Measurements from ENCODE around the gene HIP1.

The HIP1 gene

DNA sequence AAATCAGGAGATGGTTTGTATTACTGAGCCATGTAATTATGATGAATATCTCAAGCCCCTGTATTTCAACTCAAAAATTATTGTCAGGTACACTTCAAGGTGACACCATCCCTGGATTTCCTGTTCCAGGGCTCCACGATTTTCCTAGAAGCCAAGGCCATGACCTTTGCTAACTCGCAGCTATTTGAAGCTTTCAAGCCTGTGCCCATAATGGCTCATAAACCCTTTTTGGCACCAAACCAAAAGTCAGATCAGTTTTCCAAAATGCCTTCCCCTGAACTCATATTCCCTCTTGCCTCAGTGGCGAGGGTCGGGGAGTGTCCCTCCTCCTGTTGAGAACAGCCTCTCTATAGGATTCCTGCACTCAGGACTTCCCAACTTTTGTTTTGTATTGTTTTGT lies 70.8 kb downstream of the HIP1 start:
- no peak for DNase-seq

DNA sequence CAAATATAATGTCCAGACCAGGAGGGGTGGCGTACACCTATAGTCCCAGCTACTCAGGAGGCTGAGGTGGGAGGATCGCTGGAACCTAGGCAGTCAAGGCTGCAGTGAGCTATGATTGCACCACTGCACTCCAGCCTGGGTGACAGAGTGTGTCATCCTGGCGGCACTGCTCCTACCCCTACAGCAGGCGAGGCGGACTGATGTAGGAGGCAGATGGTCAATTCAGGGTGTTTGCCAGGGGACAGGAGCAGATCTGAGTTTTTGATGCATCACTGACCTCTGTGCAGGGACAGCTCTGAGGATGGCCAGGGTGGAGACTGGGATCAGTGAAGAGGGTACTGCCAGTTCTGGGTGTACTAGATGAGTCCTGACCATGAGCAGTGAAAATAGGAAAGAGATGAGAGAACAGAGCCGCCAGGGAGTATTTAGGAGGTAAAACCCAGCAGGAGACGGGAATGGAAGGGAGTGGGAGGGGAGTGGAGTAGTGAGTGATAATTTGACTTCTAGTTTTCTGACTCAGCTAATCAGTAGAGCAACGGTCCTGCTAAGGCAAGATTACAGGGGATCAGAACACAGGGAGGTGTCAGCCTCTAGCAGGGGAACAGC lies 75.3 kb downstream of the HIP1 start:
- no peak for DNase-seq

DNA sequence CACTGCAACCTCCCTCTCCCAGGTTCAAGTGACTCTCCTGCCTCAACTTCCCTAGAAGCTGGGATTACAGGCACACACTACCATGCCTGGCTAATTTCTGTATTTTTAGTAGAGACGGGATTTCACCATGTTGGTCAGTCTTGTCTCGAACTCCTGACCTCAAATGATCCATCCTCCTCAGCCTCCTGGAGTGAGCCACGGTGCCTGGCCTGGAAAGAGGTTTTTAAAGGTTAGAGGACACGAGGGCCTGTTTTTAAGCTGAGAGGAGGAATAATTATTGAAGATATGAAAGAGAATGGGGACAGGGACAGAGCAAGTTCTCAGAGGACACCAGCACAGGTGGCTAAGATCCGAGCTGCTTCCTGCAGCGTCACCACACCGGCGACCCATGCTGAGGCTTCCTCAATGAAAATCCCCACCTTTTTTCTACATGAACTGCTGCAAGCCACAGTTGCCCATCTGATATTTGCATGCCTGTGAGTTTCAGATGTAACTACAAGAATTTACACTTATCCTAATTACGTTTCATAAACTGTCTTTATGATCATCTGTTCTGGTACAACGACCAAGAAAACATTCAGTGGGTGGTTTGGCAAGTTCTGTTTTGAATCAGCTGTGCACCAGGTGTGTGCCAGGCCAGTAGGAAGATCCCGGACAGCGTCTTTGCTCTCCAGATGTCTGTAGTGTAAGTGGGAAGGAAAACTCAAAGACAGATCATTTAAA lies 76.0 kb downstream of the HIP1 start:
- no peak for DNase-seq

DNA sequence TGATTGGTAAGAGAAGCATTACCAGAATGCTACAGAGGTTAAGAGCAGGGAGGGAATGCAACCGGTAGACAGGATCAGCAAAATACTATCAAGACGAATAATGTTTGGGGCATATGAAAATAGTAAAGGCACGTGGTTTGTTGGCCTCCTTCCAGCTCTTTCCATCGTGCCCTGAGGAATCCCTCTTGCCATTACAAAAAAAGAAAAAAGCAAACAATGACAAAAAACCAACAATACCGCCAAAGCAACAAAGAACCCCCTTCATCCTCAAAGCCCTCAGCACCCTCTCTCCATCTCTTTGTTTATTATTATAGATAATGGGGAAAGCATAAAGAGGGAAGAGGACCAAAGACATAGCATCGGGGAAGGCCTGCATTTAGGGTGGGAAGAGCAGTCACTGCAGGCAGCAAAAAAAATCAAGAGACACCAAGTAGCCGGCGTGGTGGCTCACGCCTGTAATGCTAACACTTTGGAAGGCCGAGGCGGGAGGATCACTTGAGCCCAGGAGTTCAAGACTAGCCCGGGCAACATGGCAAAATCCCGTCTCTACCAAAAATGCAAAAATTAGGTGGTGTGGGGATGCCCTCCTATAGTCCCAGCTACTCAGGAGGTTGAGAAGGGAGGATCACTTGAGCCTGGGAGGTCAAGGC lies 78.0 kb downstream of the HIP1 start:
- DNase-seq, result no peak

DNA sequence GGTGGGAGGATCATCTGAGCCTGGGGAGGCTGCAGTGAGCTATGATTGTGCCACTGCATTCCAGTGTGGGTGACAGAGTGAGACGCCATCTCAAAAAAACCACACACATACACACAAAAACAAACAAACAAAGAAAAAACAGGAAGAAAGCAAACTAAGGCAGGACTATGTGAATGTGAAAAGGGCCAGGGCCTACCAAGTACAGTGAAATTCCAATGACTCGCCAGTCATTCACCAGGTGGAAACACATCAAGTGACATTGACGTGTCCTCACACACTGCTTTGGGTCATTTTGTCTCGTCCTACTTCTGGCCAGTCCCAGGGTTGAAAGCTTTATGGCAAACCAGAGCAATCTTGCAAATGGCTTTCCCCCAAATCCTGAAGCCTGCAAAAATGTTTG lies 79.9 kb downstream of the HIP1 start:
- no peak for DNase-seq

DNA sequence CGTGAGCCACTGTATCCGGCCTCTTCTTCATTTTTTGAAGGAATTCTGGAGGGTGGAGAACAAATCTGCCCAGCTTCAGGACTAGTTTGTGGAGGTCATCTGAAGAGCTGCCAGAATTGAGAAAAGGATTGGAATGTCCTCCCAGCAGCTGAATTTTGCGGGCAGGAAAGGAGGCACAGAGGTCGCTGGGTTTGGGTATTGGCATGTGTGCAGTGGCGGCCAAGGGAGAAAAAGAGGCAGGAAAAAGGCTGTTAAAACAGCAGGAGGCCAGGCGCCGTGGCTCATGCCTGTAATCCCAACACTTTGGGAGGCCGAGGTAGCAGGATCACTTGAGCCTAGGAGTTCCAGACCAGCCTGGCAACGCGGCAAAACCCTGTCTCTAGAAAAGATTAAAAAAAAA lies 80.4 kb downstream of the HIP1 start:
- no peak for DNase-seq

DNA sequence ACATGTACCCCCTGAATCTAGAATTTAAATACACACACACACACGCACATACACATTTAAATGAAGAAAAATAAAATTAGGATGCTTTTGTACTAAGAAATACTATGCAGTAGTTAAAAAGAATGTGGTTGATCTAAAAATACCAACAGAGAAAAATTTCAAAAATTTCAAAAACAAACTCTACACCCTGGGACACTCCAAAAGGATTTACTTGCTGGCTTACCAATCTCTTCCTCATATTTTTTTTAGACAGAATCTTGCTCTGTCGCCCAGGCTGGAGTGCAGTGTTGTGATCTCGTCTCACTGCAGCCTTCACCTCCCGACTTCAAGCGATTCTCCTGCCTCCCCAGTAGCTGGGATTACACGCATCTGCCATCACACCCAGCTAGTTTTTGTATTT lies 80.9 kb downstream of the HIP1 start:
- no peak for DNase-seq

DNA sequence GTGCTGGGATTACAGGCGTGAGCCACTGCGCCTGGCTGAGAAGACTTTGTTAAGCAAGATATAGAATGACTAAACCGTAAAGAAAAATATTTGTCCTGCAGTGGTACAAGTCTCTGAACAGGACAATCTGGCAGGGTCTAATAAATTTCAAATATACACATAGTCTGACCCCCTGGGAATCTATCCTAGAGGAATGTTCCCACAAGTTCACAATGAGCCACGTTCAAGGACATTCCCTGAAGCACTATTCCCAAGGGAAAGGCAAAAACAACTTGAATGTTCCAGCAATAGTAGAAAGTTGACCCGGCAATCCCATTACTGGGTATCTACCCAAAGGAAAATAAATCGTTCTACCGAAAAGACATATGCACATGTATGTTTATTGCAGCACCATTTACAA lies 82.0 kb downstream of the HIP1 start:
- no peak for DNase-seq

DNA sequence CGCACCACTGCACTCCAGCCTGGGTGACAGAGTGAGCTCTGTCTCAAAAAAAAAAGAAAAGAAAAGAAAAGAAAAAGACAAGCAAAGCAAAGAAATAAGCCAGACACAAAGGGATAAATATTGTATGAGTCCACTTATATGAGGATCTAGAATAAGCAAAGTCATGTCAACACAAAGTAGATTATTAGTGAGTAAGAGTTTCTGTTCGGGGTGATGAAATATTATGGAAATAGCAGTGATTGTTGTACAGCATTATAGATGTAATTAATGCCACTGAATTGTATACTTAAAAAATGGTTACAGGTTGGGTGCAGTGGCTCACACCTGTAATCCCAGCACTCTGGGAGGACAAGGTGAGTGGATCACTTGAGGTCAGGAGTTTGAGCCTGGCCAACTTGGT lies 83.2 kb downstream of the HIP1 start:
- DNase-seq, result no peak

DNA sequence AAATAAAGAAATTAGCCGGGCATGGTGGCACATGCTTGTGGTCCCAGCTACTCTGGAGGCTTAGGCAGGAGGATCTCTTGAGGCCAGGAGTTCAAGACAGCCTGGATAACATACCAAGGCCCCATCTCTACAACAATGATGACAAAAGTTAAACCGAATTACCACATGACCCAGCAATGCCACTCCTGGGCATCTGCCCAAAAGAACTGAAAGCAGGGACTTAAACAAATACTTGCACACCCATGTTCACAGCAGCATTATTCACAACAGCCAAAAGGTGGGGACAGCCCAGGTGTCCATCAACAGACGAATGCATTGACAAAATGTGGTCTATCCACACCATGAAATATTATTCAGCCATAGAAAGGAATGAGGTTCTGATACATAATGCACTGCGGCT lies 83.9 kb downstream of the HIP1 start:
- no peak for DNase-seq

DNA sequence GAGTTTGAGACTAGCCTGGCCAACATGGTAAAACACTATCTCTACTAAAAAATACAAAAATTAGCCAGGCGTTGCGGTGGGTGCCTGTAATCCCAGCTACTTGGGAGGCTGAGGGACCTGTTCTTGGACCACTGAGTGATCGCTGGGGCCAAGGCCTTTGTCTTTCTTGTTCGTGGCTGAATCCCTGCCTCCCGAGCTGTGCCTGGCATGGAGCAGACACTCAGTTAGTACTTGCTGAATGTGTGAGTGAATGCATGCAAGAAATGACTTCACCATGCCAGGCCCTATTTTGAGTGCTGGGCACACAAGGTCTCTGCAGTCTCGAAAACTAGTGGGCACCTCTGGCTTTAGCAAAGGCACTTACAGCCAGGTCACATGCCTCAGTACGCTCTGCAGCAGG lies 85.1 kb downstream of the HIP1 start:
- DNase-seq, result no peak

DNA sequence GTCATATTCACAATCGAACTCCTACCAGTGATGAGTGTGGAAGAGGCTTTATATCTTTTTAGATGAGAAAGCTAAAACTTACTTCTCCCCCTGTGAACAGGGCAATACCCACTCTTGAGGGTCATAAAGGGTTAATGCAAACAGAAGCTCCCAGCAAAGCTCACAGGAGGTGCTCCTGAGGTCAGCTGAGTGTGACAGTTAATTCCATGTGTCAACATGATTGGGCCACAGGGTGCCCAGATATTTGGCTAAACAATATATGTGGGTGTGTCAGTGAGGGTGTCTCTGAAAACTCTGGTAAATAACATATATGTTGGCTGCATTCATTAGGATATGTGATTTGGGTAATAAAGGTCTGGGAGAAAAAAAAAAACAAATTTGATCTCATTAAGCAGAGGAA lies 86.0 kb downstream of the HIP1 start:
- DNase-seq, result no peak

DNA sequence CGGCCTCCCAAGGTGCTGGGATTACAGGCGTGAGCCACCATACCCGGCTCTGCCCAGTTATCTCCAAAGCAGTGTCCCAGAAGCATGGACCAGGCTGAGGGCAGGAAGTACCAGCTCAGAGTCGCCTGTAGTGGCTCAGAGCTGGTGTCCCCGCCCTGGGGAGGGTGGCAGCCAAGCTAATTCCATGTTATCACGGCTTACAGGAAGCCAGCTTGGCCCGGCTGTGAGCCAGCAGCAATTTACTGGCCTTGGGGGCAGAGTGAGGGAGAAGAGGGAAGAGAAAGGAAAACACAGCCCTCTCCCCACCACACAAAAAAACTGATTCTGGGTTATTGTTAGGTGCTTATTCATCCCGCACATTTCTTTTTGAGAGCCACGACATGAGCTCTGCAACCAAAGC lies 88.1 kb downstream of the HIP1 start:
- DNase-seq, result no peak

DNA sequence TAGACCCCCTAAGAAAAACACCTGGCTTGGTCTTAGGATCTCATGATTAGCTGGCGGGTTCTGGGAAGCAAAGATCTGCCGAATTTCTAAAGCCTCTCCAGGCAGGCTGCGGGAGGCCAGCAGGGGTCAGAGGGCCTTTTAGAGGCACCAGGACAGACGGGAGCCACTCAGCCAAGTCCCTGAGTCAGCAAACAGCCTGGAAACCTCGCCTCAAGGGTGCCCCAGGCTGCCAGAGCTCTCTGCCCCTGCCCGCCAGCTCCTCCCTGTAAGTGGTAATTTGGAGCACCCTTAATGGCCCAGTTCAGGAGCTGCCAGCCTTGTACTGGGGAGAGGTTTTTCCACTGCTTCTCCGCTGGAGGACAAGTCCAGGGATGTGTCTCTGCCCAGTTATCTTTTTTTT lies 88.7 kb downstream of the HIP1 start:
- DNase-seq, result no peak

DNA sequence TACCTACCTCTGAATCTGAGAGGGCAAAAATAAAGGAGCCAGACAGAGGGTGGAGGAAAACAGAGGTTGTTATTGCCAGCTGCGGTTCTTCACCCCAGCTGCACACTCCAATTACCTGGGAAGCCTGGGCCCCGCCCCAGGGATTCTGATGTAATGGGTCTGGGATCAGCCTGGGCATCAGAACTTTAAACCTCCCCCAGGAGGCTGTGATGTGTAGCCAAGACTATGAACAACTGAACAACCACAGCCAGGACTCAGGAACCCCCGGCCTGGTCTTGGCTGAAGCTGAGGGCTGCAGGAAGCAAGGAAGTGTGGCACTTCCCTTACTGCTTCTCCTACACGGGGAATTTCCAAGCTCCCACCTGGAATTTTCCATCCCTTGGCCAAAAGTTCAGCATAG lies 89.3 kb downstream of the HIP1 start:
- DNase-seq, result no peak

DNA sequence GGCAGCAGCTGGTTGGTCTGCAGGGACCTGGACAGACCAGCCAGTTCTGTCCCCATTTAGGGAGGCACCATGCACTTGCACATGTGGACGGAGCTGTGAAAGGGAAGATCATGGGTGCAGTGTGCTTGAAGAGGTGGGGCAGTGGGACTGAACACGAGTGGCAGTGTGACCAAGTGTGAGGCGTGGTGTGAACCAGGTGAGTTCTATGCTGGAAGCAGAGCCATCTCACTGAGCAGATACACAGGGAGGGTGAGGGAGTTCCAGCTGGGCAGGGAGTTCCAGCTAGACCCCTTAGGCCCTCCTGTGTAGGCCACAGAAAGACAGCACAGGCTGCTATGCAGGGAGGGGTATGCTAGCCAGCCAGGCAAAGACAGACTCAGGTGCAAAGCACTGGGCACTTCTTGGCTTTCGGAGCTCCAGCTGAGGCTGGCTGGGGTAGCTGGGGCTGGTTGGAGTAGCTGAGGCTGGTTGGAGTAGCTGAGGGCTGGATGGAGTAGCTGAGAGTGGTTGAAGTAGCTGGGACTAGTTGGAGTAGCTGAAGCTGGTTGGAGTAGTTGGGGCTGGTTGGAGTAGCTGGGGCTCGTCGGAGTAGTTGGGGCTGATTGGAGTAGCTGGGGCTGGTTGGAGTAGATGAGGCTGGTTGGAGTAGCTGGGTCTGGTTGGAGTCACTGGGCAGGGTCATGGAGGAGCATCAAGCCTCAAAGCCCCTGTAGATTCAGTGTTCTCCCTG lies 90.9 kb downstream of the HIP1 start:
- DNase-seq, result no peak

DNA sequence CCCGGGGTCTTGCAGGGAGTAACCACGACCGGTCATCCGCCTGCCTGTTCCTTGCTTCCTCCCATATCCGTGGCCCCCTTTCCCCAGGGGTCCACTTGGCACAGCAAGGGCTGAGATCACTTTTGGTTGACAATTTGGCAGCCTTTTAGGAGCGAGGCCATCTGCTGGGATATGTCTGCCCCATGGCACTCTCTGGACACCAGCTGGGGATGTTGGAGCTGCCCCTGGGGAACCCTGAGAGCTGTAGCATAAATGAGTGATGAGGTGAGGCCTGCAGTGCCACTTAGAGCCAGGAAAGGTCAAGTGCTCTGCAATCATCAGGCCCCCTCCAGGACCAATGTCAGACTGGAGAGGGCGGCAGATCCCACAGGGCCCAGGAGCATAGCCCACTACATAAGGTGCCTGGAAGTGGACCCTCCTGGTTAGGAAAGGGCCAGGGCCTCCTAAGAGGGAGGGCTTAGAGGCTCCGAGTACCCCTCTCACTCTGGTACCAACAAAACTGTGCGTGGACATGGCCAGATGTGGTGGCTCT lies 92.1 kb downstream of the HIP1 start:
- no peak for DNase-seq

DNA sequence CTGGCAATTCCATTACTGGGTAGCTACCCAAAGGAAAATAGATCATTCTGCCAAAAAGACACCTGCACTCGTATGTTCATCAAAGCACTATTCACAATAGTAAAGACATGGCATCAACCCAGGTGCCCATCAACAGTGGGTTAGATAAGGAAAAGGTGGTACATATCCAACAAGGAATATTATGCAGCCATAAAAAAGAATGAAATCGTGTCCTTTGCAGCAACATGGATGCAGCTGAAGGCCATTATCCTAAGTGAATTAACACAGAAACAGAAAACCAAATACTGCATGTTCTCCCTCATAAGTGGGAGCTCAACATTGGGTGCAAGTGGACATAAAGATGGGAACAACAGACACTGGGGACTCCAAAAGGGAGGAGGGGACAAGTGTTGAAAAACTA lies 93.2 kb downstream of the HIP1 start:
- DNase-seq, result no peak

DNA sequence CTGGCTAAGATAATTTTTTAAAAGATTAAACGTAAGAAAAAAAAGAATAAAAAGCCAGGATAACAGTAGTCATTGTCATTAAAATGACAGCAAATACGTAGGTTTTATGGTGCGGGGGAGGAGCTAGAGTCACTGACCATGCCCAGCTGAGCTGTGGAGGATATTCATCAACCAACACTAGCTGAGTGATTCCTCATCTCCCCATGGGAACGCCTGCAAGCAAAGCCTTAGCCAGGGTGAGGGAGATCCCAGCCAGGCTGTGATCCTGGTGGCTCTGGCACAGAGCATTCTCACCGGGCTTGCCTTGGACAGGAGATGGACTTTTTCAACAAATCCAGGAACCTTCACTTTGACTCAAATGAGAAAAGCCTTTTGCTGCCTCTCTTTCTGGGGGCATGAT lies 94.2 kb downstream of the HIP1 start:
- no peak for DNase-seq

DNA sequence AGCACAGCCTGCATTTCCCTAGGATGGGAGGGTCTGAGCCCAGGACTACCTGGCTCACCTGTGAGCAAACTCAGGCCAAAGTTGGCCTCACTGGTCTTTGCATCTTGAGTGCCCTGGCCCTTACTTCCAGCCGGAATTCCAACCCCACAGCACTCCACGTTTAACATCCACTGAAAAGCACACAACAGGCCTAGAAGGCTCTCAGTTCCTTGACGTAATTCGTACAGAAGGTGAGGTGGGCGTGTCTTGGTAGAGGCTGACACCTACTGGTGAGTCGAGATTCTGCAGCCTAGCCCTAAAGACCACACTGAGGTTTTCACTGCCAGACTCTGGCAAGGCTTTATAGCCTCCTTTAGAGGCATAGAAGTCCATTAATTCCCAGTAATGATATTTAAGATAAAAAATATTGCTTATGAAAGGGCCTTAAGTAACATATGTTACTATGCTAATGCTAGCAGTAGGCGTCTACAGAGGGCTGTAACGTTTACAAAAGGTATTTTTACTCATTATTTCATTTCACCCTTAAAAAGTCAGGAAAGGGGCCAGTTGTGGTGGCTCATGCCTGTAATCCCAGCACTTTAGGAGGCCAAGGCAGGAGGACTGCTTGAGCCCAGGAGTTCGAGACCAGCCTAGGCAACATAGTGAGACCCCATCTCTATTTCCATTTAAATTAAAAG lies 95.8 kb downstream of the HIP1 start:
- peak; percentile 41 for DNase-seq

DNA sequence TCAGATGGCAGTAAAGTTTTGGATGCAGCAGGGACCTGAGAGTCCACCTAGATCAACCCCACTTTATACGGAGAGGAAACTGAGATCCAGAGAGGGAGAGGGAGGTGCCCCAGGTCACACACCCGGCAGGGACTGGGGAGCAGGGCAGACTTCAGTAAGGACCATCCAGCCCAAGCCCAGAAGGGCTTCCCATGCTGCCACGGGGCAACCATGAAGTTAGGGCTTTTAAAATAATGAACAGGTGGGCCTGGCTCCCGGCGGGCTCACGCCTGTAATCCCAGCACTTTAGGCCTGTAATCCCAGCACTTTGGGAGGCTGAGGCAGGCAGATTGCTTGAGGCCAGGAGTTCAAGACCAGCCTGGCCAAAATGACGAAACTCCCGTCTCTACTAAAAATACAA lies 98.5 kb downstream of the HIP1 start:
- DNase-seq, result no peak

DNA sequence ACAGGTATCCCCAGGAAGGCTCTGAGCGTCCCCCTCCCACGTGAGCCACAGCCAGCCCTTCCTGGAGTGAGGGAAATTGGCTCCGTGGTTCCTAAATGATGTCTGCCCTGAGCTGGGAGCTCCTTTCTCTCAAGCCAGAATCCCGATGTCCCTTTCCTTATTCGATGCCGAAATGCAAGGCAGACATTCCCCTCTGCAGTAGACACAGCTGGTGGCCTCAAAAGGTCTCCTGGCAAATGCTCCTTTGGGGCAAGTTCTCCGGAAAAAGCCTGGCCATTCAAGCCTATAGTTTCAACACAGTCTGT lies 98.9 kb downstream of the HIP1 start:
- DNase-seq, result no peak
